ENCODE data around the gene MXRA7. TPM values are rescaled to one million over a fixed set of nuclear protein-coding genes. Genes with fewer than 3 reads are reported as not detected.
"Not testable (repeated sequence)": the region's sequence is repeated elsewhere in the genome, so short reads cannot be mapped to it uniquely, and the experiment has no call there.

Gene MXRA7
- total RNA-seq, 1 donor from 2014 or later: 45.7 TPM

DNA sequence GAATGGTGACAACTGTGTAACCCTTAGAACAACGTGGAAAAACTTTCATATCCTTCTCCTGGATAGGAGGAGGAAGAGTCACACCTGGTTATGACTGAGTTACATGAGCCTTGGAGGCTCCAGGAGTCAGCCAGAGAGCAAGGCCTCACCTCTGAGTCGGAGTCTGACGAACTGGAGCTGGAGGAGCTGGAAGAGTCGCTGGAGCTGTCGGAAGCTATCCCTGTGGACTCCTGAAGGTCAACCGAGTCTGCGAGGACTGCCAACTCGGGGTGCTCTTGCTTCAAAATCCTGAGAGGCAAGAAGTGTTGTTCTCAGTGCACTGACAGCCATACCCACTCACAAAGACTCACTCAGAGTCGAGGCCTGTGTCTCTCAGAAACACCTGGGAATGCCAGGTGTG, 9.4 kb upstream of the MXRA7 start:
- FAIRE-seq: no peak
- DNase-seq (ENCODE audit: low spot score in 2 of 2): no peak

DNA sequence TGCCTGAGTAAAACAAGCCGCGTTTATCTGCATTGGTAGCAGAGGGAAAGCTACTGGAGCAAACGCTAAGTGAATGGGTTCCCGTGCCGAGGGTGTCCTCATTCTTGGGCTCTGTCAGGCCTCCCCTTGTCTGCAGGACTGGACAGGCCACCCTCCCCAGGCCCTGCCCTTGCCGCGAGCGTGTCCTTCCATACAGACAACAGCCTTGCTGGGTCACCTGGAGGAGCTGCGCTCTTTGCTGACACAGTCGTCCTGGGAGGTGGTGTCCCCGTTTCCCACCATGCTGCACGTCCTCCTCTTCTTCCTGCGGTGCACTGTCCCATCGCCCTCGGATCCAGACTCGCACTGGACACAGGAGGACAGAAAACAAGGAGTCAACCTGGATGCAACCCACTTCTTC, 7.8 kb upstream of the MXRA7 start:
- no peak for FAIRE-seq
- DNase-seq (ENCODE audit: low spot score in 2 of 2): no peak

DNA sequence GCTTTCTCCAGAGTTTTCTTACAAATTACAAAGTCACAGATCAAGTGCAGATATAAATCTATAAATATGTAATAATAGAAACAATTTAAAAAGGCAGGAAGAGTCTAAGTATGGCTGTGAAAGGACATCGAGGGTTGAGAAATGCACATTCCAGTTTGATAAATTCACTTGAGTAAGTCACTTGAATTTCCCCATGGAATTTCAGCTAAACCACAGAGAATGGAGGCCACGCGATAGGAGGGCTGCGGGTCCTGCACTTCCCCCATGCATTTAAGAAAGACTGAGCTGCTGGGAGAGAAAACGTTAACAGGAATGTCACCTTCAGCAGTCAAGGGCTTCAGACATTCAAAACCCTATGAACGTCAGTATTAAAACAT, 6.1 kb upstream of the MXRA7 start:
- FAIRE-seq (no peak), DNase-seq (ENCODE audit: low spot score in 2 of 2) (no peak)

DNA sequence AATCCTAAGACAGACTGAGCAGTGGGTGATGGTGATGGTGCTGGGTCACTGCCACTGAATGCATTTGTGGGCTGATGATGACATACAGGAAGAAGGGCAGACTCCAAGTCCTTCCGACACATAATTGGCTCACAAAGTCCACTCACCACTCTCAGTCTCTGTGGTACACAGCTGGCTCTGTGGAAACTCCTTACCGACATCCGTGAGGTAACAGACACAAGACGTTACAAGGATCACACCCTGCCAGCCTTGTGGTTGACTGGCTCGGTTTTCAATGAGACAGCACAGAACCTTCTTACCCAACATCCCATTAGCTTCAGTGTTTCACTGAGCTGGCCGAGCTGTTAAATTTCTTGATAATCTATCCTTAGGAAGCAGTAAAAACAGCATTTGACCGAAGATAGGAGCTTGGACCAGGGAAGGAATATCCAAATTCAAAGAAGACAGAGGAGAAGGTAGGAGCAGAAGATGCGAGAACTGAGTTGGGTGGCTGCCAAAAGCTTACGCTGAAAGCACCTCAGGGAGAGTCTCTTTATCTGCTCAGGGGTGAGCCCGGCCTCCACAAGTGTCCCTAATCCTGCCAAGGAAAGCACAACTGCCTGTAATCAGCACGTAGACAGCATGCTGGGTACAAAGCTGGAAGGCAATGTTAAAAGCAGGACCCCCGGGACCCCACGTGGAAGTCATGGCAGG, 5.5 kb upstream of the MXRA7 start:
- no peak for DNase-seq (ENCODE audit: low spot score in 2 of 2)
- FAIRE-seq: no peak

DNA sequence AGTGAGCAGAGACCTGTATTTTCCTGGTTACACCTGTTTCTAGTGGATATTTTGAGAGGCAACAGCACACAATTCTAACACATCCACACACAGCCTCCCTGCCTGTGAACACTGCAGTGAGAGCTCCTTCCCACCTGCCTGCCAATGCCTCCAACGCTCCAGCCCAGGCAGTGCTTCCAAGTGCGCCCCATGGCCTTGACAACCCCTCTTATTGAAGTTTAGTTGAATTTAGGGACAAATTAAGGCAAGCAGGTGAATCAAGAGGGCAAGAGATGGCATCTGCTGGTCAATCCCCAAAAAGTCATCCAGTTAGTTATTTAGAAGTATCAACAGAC, 4.7 kb upstream of the MXRA7 start:
- FAIRE-seq (no peak), DNase-seq (ENCODE audit: low spot score in 2 of 2) (no peak)

DNA sequence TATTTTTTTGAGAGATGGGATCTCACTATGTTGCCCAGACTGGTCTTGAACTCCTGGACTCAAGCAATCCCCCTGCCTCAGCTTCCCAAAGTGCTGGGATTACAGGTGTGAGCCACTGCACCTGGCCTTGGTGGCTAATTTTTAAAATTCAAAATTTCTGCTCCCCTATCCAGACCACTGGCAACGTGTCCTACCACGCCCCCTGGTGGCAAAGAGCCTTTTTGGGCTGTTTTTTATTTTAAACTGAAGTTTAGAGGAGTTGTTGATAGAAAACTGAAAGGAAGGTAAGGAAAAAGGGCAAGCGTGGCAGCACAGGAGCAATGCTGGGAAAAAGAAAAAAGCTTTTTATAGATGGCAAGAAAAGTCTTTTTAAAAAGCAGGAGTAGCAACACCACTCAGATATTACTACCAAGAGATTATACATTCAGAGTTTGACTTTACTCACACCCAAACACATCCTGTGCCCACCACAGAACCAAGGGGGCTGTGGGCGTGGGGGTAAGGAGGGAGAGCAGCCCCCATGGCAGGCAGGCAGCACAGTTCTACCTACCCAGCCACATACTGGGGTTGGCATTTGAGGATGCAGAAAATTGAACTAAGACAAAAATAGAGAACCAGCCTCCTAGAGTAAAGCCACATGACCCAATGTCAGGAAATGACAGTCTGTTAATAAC, 4.2 kb upstream of the MXRA7 start:
- DNase-seq (ENCODE audit: low spot score in 2 of 2) (no peak), FAIRE-seq (no peak)

DNA sequence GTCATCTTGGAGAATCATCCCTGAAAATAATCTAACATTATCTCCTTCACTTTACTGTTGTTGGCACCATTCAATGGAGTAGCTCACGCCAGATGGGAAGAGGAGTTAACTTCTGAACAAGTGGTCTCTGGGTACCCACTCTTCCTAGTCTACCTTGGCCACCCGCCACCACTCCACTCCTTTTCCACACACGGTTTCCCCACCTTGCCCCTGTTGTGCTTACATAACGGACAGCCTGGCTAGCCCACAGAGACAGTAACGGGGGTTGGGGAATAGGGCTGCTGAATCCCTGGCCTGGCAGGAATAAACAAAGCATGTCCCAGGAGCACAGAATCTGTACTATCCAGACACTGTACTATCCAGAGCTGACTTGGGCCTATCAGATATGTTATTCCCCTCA, 3.6 kb upstream of the MXRA7 start:
- FAIRE-seq (no peak), DNase-seq (ENCODE audit: low spot score in 2 of 2) (no peak)

DNA sequence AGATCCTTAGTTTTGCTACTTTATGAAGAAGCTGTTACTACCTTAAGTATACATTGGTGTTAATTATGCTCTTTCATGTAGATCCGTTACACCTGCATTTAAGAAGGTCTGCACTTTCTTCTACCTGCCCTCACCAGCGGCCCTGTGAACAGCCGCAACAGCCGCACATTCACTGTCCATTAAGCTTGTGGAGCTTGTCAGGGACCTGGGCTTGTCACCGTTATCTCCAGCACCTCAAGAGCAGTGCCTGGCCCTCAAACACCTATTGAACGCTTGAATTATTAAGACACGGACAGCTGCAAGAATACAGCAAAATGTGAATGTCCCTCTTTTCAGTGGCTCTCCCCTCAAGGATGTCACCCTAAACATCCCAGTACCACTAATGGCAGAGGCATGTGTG, 3.0 kb upstream of the MXRA7 start:
- DNase-seq (ENCODE audit: low spot score in 2 of 2) (no peak), FAIRE-seq (no peak)

DNA sequence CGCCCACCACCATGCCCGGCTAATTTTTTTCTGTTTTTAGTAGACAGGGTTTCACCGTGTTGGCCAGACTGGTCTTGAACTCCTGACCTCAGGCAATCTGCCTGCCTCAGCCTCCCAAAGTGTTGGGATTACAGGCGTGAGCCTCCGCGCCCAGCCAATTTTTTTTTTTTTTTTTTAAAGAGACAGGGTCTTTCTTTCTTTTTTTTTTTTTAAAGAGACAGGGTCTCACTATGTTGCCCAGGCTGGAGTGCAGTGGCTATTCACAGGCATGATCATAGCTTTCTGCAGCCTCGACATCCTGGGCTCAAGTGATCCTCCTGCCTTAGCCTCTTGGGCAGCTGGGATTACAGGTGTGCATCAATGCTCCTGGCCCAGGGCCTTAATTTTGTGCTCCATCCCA, 1.6 kb upstream of the MXRA7 start:
- not testable (repeated sequence) for FAIRE-seq; DNase-seq (ENCODE audit: low spot score in 2 of 2)

DNA sequence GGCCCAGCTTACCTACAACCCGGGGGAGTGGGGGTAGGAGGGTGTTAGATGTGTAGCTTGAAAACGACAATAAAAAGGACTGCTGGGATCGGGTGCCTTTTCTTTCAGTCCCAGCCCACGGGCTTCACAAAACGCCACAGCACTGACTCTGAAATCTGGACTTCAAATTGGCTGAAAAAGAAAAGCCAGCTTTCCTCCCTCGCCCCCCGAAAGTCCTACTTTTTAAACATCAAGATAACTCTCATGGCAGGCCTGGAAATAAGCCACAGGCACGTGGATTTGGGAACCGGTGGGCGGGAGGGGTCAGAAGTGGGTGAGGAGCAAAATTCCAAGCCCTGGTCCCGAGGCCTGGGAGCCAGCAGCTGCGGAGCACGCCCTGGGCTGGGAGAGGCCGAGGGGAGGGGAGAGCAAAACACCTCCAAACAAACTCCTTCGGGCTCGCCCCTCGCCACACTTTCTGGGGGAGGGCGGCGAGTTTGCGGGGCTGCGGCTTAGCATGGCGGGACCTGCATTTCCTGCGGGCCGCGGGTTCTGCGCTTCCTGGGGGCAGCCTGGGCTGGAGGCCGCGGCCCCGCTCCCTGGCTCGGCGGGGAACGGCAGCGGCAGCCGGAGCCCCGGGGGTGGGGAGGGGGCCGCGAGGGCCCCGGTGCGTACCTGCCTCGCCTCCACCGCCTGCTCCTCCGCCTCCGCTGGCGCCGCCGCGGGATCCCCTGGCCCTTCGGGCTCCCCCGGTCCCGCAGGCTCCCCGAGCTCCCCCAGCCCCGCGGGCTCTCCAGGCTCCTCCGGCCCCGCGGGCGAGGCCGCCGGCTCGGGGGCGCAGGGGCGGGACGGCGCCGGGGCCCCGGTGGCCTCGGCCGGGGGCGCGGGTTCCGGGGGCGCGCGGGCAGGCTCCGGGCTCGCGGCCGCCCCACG, 558 bp downstream of the MXRA7 start:
- DNase-seq (ENCODE audit: low spot score in 2 of 2); FAIRE-seq: not testable (repeated sequence)

DNA sequence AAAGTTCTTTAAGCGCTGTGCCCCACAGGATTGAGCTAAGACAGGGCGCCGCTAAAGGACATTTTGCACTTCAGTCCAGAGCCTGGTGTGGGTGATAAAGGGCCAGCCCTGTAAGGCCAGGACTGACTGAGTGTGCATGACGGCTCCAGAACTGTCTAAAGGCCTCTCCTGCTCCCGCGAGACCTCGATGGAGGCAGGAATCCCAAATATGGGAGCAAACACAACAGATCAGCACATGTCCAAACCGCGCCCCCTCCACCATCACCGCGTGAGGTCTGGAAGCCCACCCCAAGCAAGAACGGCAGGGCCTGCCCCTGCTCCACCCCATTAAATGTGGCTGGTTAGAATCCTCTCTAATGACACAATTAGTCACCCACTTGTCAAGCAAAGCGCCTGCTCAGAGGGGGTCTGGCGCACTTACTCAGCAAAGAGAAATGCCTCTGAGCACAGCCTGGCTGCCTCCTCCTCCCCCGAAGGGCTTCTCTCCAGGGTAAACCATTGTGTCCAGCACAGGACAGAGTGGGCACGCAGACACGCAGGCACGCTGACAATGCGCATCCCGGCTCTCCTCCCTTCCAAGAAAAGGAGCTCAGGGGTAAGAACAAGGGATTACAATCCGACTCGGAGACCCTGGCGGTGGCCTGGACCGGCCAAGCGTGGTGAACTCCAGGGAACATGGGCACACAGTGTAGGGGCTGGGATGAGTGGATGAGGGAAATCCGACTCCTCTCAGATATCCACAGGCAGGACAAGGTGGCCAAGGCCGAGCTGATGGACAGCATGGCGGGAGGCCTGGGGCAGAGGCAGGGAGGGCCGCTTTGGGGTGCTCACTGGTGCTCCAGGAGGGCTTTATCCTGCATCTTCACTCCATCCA, 1.5 kb downstream of the MXRA7 start:
- FAIRE-seq (no peak), DNase-seq (ENCODE audit: low spot score in 2 of 2) (peak in 1 of 2 donors; percentile 41)

DNA sequence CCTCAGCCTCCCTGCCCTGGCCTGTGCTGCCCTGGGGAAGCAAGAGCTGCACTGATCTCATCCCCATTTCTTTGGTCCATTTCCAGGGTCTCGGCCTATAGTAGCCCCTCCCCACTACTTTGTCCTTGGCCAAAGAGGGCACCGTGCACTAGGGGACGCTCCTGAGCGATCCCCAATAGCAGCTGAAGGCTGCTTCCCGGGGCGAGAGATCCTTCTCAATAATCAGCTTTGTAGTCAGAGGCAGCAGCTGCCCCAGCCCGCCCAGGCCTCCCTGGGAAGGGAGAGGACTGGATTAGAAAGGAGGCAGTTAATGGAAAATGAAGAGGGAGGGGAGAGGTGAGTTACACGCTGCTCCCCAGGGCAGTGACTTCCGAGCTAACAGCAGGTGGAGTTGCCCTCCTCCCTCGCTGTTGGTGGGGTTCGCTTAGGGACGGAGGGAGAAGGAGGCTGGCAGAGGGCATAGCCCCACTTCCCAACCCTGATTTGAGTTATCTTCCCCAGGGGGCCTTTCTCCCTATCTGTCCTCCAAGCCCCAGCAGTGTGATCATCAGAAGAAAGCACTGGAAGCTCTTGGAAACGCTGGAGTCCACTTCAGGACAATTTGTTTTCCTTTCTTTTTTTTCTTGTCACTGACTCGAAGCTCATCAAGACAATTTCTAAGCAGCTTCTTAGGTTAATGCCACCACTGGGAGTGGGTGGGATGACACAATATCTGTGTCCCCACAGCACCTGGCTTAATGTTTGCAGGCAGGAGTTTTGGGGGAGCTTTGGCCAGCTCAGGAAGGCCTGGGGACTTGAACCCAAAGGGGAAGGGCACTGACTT, 2.6 kb downstream of the MXRA7 start:
- FAIRE-seq (no peak), DNase-seq (ENCODE audit: low spot score in 2 of 2) (peak in 1 of 2 donors; percentile 69)

DNA sequence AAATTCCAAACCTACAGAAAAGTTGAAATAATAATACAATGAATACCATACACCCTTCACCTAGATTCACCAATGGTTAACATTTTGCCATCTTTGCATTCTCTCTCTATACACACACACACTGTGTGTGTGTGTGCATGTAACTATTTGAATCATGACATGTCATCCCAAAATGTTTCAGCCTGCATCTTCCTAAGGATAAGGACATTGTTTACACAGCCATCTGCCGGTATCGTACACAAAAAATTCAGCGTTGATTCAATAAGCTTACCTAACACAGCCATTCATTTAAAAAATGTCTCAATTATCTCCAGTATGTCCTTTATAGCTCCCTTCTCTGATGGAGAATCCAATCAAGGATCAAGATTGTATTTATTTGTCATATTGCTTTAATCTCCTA, 3.9 kb downstream of the MXRA7 start:
- FAIRE-seq (no peak), DNase-seq (ENCODE audit: low spot score in 2 of 2) (no peak)

DNA sequence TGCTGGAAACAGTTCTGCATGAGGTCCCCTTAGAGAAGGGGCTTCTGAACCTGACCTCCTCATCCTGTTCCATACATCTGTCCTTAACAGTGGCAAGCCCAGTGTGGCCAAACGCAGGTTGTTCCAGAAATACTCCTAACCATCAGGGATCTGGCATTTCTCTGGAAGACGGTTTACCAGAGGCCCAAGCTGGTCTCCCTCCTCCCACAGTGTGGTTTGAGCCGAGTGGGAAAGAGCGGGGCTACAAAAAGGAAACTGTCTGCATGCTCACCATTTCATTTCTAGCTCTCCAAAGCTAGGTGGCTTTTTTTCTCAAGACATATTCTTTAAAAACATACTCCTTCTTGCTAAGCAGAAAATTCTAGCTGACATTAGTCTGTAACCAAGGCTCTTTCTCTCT, 6.0 kb downstream of the MXRA7 start:
- DNase-seq (ENCODE audit: low spot score in 2 of 2) (no peak), FAIRE-seq (no peak)

DNA sequence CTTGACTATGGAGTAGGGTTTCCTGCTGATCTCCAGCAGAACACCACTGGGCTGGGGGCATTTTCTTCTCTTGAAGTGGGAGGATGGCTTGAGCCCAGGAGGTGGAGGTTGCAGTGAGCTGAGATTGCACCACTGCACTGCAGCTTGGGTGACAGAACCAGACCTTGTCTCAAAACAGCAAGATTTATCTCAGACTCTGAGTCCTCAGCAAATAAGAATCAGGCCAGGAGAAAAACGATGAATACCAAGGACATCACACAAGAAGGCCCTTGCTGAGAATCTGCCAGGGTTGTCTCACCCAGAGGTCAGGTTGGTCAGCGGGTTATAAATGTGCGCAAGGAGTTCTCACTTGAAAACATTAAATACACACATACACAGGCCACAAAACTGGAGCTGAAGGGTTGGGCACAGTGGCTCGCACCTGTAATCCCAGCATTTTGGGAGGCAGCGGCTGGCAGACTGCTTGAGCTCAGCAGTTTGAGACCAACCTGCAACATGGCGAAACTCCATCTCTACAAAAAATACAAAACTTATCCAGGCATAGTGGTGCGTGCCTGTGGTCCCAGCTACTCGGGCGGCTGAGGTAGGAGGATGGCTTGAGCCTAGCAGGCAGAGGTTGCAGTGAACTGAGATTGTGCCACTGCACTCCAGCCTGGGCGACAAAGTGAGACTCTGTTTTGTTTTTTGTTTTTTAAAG, 7.7 kb downstream of the MXRA7 start:
- DNase-seq (ENCODE audit: low spot score in 2 of 2) (no peak), FAIRE-seq (no peak)

DNA sequence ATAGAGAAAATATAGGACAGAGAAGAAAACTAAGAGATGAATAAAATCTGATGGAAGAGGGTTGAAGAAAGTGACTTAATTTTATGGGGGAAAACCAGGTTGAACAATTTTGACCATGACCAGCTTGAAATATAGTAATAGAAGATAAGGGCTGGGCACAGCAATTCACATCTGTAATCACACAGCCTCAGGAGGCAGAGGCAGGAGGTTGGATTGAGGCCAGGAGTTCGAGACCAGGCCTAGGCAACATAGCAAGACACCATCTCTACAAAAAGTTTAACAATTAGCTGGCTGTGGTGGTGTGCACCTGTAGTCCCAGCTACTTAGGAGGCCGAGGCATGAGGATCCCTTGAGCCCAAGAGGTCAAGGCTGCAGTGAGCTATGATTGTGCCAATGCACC, 8.7 kb downstream of the MXRA7 start:
- DNase-seq (ENCODE audit: low spot score in 2 of 2): no peak
- FAIRE-seq: no peak

DNA sequence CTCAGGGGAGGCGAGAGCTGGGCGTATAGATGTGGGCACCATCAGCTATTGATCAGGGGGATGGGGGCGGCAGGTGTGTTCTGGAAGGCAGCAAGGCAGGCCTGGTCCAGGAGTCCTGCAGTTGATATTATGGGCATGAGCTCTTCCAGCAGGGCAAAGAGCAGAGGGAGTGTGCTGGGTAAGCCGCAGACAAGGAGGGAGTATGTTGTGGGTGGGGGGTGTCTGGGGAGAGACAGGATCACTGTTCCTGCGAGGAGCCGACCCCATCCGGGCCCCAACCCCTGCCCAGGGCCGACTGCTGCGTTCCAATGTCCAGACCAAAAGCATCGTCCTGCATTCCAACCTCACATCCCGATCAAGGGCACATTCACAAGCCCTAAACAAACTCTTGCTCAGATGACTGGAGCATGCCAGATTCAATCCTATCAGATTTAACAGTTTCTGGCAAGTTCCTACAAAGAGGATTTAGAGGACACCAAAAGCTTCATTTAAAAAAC, 9.2 kb downstream of the MXRA7 start:
- DNase-seq (ENCODE audit: low spot score in 2 of 2) (no peak), FAIRE-seq (no peak)

DNA sequence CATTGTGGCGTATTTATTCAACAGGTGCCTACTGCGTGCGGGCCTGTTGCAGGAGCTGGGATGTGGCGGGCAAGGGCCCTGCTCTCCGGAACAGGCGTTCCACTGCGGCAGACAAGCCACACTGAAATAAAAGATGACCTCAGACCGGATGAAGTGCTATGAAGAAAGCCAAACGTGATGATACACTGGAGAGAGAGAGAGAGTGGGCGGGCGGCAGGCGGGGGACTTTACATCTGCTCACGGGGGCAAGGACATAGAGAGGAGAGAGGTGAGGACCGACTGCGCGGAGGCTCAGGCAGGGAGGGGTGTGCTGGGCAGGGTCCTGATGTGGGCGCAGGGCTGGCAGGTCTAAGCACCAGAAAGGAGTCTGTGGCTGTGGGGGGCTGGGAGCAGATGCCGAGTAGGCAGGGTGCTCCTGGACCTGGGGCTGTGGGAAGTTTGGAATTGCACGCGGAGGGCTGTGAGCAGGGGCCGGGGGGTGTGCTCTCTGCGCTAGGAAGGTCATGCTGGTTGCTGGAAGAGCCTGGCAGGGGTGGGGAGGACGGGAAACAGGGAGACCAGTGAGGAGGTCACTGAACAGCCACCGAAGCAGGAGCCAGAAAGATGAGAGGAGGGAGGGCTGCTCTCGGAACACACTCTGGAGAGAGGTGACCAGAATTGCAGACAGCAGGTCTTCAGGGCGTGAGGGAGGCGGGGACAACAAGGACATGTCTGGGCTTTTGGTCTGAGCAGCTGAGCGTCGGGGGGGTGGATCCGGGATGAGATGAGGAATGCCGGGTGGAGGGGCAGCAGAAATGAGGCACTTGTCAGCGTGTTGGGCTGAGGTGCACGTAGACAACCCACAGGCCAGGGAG, 9.9 kb downstream of the MXRA7 start:
- DNase-seq (ENCODE audit: low spot score in 2 of 2) (peak in 1 of 2 donors; percentile 72), FAIRE-seq (no peak)
